CD4-positive, CD25-positive, alpha-beta regulatory T cell (primary cell): ENCODE data around the gene APCDD1L. TPM values are rescaled to one million over a fixed set of nuclear protein-coding genes. Genes with fewer than 3 reads are reported as not detected.

Source experiments
- ATAC-seq, 2 donors: fragments of 150-1000 bp; cut with Tn5 transposase; one replicate each; pipeline ENCODE4 v1.10.0; 2021; ENCODE audit warnings: low read depth in 2 of 2, moderate number of reproducible peaks in 2 of 2, moderate library complexity in 1 of 2
- DNase-seq, 3 donors: peaks; one replicate each; pipeline versions ENCODE4 v3.0.0 to v3.0.0-alpha.2; 2012 to 2022; ENCODE audit warnings: mixed read lengths in 1 of 3
- H3K27ac ChIP-seq: one replicate; pipeline ENCODE4 v1.7.0; 2013; ENCODE audit warnings: mild to moderate bottlenecking, low read length; ENCODE audit not compliant: insufficient read depth, poor library complexity, severe bottlenecking
- H3K27me3 ChIP-seq: one replicate; pipeline ENCODE4 v1.7.0; 2013; ENCODE audit warnings: low read length; ENCODE audit not compliant: control insufficient read depth, insufficient read depth
- H3K36me3 ChIP-seq: one replicate; pipeline ENCODE4 v1.7.0; 2013; ENCODE audit warnings: mild to moderate bottlenecking, low read length, moderate library complexity; ENCODE audit not compliant: control insufficient read depth, insufficient read depth
- H3K4me1 ChIP-seq: 2 replicates; pipeline ENCODE4 v1.7.0; 2013; ENCODE audit warnings: mild to moderate bottlenecking, low read length; ENCODE audit not compliant: insufficient read depth, control insufficient read depth, poor library complexity, severe bottlenecking
- H3K4me3 ChIP-seq: one replicate; pipeline ENCODE4 v1.7.0; 2013; ENCODE audit warnings: low read depth, mild to moderate bottlenecking, low read length, moderate library complexity
- H3K9me3 ChIP-seq, 2 experiments: 1 replicate in 1 of 2; 2 replicates in 1 of 2; pipeline ENCODE4 v1.7.0; 2013; ENCODE audit warnings: low read length in 2 of 2, mild to moderate bottlenecking in 1 of 2, moderate library complexity in 1 of 2; ENCODE audit not compliant: control insufficient read depth in 2 of 2
- H3K27ac Mint-ChIP-seq, 3 donors: one replicate each; pipeline ENCODE4 v1.8.0; 2020 to 2022; ENCODE audit warnings: mild to moderate bottlenecking in 3 of 3, mixed read lengths in 3 of 3, moderate library complexity in 2 of 3
- H3K27me3 Mint-ChIP-seq: one replicate; pipeline ENCODE4 v1.8.0; 2022; ENCODE audit warnings: mild to moderate bottlenecking, mixed read lengths
- H3K36me3 Mint-ChIP-seq: one replicate; pipeline ENCODE4 v1.8.0; 2020; ENCODE audit warnings: mixed read lengths
- H3K4me1 Mint-ChIP-seq, 4 donors: one replicate each; pipeline ENCODE4 v1.8.0; 2020 to 2022; ENCODE audit warnings: mixed read lengths in 4 of 4, mild to moderate bottlenecking in 1 of 4
- H3K4me3 Mint-ChIP-seq, 4 donors: one replicate each; pipeline ENCODE4 v1.8.0; 2020 to 2022; ENCODE audit warnings: mild to moderate bottlenecking in 4 of 4, mixed read lengths in 4 of 4, moderate library complexity in 3 of 4
- H3K9me3 Mint-ChIP-seq, 7 donors: one replicate each; pipeline ENCODE4 v1.8.0; 2020 to 2022; ENCODE audit warnings: mixed read lengths in 7 of 7, mild to moderate bottlenecking in 3 of 7, moderate library complexity in 2 of 7
- polyA plus RNA-seq, 4 donors: library from polyadenylated mRNA; unstranded; fragments of 300-500 nt; fragmentation: Illumina TruSeq; gene quantifications; one replicate each; pipeline ENCODE4 v1.2.3, GENCODE V29; 2021
- total RNA-seq: library from RNA; stranded (reverse); gene quantifications from one replicate; pipeline ENCODE4 v1.2.3, GENCODE V29; 2022

The APCDD1L gene
- not detected for total RNA-seq
- polyA plus RNA-seq: under 1 TPM in 1 of 4 donors, not detected in 3; 0.62 TPM

DNA sequence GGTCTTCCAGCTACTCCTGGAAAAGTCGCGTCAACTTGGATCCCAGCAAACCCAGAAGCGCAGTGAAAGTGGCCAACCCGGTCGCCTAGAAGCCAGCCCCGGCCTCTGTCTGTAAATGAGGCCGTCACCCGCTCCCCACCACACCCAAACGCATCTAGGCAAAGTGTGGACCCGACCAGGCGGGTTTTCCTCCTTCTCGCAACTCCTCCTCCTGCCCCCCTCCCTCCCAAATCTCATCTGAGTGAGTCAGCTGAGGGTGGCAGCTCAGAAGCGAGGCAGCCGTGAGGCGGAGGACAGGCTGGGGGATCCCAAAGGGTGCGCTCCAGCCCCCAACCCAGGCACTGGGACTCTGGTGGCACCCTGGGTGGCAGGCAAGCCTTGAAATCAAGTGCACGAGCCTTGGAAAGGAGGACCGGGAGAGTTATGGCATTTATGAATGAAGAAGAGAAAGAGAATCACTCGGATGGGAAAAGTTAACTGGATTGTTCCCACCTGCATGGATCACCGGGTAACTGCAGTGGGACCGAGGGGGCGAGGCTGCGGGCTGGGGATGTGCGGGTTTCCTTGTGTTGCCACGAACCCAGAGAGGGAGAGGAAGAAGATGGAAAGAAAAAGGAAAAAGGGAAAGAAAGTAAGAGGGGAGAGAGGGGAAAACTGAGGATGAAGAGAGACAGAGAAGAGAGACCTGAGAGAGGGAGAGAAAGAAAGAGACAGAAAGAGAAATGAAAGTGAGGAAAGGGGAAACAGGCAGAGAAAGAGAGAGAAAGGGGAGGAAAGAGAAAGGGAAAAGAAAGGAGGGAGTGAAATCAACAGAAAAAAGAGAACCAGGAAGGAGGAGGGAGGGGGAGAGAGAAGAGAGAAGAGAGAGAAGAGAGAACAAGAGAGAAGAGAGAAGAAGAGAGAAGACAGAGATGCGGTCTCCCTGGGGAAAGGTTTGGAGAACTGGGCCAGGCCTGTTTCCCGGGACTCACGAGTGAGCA lies at the start of gene APCDD1L:
APCDD1L (minus strand) TSS at position 167 of the 980 bp plus-strand sequence. CDS start 692 bp downstream, outside the sequence.
- Histone ChIP-seq H3K36me3 (no peaks in the 10 kb centered on the region), H3K27ac (no peak within 1 kb of the TSS), H3K9me3 (no peaks in the 10 kb centered on the region), H3K4me3 (no peak within 1 kb of the TSS), H3K4me1 (no peaks in the 10 kb centered on the region), H3K27me3 (no peaks in the 10 kb centered on the region)
- H3K4me1 Mint-ChIP-seq: no peaks in the 10 kb centered on the region
- ATAC-seq (no peak), DNase-seq (no peak)
- no peaks in the 10 kb centered on the region for H3K36me3 Mint-ChIP-seq
- H3K4me3 Mint-ChIP-seq: no peak within 1 kb of the TSS
- no peak within 1 kb of the TSS for H3K27ac Mint-ChIP-seq
- H3K9me3 Mint-ChIP-seq: peaks cover 0 to 2% (median 0%) of the 10 kb centered on the region in 7 donors
- peaks cover 32% of the 10 kb centered on the region for H3K27me3 Mint-ChIP-seq

DNA sequence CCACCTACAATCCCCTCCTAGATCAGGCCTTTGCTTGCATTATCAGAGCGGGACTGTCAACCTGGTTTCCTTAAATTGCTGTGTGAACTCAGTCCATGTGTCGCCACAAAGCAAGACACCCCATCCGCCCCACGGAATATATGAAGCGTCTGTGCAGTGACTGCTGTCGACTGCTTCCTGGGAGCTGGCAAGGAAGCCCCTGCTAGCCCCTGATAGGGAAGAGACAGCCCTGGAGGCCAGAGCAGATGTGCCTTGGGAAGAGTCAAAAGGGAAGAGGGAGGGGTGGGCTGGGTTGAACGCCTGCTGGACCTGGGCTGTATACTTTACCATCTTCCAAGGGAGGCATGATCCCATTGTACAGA lies 44.1 kb upstream of the APCDD1L start:
- Mint-ChIP-seq H3K27ac (no peak overlapping the region), H3K4me1 (no peaks in the 10 kb centered on the region)
- ATAC-seq: no peak

DNA sequence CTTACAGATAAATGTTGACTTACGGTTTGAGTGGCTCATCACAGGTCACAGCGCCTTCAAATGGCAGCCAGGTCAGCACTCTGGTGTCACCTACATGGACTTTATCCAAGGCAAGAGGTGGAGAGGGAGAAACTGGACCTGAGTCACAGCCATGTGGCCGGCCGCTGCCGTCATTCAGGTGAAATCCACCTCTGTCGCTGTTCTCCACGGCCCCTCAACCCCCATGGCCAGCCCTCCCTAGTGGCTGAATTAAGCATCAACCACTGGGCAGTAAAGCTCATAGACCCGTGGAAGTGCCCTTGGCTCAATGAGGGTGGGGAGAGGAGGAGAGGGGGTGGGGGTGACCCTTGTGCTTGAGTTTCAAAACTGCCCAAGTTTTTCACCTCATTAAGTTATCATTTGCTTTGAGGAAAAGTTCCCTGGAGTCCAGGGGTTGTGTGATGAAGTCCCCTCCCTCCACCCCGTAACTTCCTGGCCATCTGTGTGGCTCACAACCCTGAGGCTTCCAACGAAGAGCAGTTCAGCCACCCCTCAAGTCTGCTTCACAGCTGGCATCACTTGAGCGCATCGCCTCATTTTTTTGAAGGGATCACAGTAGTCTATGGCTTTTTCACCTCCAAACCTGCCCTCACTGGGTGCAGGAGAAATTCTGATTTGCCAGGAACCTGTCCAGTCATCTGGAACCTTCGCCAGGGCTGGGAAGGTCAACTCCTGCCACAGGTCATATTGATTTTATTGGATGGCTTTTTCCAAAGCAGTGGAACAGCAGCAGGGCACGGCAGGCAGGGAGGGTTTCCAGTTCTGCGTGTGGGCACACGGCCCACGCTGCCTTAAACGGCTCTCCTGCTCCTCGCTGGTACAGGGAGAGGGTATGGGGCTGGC lies 43.5 kb upstream of the APCDD1L start:
- Histone ChIP-seq H3K4me1 (no peaks in the 10 kb centered on the region), H3K9me3 (no peaks in the 10 kb centered on the region), H3K36me3 (no peaks in the 10 kb centered on the region), H3K4me3 (no peak overlapping the region), H3K27me3 (peaks cover 3% of the 10 kb centered on the region), H3K27ac (no peak overlapping the region)
- DNase-seq (no peak), ATAC-seq (no peak)
- H3K4me1 Mint-ChIP-seq: no peaks in the 10 kb centered on the region
- peaks cover 4% of the 10 kb centered on the region for H3K36me3 Mint-ChIP-seq
- H3K27ac Mint-ChIP-seq: no peak overlapping the region
- peaks cover 13% of the 10 kb centered on the region for H3K27me3 Mint-ChIP-seq
- H3K9me3 Mint-ChIP-seq: peaks cover 0 to 1% (median 0%) of the 10 kb centered on the region in 7 donors
- no peak overlapping the region for H3K4me3 Mint-ChIP-seq

More for the DNA sequence above, 44.1 kb upstream of the APCDD1L start:
- Mint-ChIP-seq H3K27me3 (peaks cover 13% of the 10 kb centered on the region), H3K9me3 (peaks cover 0 to 2% (median 0%) of the 10 kb centered on the region in 7 donors), H3K4me3 (no peak overlapping the region), H3K36me3 (peaks cover 4% of the 10 kb centered on the region)
- Histone ChIP-seq H3K27ac (no peak overlapping the region), H3K4me1 (no peaks in the 10 kb centered on the region), H3K27me3 (peaks cover 3% of the 10 kb centered on the region), H3K9me3 (no peaks in the 10 kb centered on the region), H3K36me3 (no peaks in the 10 kb centered on the region), H3K4me3 (no peak overlapping the region)
- no peak for DNase-seq

DNA sequence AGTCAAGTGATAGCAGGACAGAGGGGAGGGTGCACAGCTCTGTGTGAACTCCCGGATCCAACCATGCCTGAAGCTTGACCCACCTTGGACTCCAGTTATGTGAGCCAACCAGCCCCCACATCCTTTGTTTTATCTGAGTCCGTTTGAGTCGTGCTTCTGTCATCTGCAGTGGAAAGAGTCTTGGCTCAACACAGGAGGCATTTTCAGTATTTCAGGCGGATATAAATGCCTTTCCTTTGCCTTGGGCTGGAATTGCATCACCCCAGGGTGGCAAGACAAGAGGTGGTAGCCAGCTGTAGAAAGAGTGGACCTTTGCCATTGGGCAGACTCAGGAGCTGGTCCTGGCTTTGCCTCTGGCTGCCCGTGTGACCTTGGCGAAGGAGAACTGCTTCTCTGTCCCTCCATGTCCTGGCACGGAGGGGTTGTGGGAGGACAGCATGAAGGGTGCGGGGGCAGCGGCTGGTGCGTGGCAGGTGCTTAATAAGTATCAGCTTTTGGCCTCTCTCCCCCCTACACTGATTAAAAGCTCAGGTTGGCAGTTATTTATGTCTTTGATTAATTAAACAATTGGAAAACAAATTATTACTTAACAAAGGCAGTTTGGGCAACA lies 42.6 kb upstream of the APCDD1L start:
- Histone ChIP-seq H3K36me3 (no peaks in the 10 kb centered on the region), H3K4me1 (no peaks in the 10 kb centered on the region), H3K27ac (no peak overlapping the region), H3K27me3 (peaks cover 3% of the 10 kb centered on the region), H3K9me3 (no peaks in the 10 kb centered on the region), H3K4me3 (no peak overlapping the region)
- H3K4me1 Mint-ChIP-seq: no peaks in the 10 kb centered on the region
- no peak overlapping the region for H3K4me3 Mint-ChIP-seq
- ATAC-seq (no peak), DNase-seq (no peak)
- H3K36me3 Mint-ChIP-seq: peaks cover 4% of the 10 kb centered on the region
- H3K27me3 Mint-ChIP-seq: peaks cover 13% of the 10 kb centered on the region
- H3K27ac Mint-ChIP-seq: no peak overlapping the region
- H3K9me3 Mint-ChIP-seq: peaks cover 0 to 1% (median 0%) of the 10 kb centered on the region in 7 donors

DNA sequence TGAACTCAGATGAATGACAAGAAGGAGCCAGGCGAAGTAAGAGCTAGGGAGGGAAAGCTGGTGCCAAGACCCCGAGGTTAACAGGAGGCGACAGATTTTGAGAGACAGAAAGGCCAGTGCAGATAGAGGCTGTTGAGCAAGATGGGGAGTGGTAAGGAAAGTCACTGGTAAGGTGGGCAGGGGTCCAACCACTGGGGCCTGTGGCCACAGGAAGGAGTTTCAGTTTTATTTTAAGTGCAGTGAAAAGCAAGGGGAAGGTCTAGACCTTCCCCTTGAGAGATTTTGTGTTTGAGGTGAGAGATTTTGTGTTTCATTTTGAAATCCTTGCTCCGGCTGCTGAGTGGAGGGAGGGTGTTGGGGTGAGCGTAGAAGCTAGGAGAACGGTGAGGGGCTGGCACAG lies 41.8 kb upstream of the APCDD1L start:
- no peak overlapping the region for H3K4me3 ChIP-seq
- peaks cover 3% of the 10 kb centered on the region for H3K27me3 ChIP-seq
- ATAC-seq (no peak), DNase-seq (no peak)
- Mint-ChIP-seq H3K9me3 (peaks cover 0 to 1% (median 0%) of the 10 kb centered on the region in 7 donors), H3K27me3 (peaks cover 15% of the 10 kb centered on the region), H3K4me1 (no peaks in the 10 kb centered on the region), H3K4me3 (no peak overlapping the region), H3K36me3 (peaks cover 4% of the 10 kb centered on the region), H3K27ac (no peak overlapping the region)
- no peaks in the 10 kb centered on the region for H3K4me1 ChIP-seq
- H3K36me3 ChIP-seq: no peaks in the 10 kb centered on the region
- no peaks in the 10 kb centered on the region for H3K9me3 ChIP-seq
- no peak overlapping the region for H3K27ac ChIP-seq

DNA sequence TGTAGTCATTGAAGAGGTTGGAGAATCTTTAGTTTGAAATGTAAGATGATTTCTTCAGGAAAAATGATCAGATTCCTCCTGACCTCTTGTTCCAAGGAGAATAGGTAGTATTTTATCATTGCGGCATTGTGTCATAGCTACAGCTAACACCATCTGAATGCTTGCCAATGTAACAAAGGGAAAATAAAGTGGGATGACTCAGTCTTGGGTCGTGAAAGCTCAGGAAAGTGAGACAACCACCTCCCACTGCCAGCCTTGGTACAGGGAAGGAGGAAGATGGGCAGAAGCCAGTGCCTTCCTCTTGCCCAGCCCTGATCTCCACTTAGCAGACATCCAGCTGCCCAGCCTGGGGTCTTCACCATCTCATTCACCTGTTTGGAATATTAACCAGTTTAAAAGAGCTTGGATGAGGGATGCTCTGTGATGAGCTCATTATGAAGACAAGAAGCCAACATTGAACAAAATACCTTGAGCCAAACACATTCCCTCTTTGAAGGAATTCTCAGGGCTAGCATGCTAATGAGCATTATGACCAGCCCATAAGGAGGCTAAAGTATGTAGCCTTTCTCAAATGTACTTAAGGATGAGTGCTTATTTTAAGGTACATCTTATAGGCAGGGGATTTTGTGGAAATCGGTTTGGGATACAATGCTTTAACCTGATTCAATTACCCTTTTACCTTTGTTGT lies 40.0 kb upstream of the APCDD1L start:
- Mint-ChIP-seq H3K27ac (no peak overlapping the region), H3K9me3 (peaks cover 0 to 1% (median 0%) of the 10 kb centered on the region in 7 donors), H3K4me3 (no peak overlapping the region), H3K4me1 (no peaks in the 10 kb centered on the region), H3K36me3 (peaks cover 4% of the 10 kb centered on the region), H3K27me3 (peaks cover 22% of the 10 kb centered on the region)
- no peak overlapping the region for H3K4me3 ChIP-seq
- H3K9me3 ChIP-seq: no peaks in the 10 kb centered on the region
- DNase-seq (no peak), ATAC-seq (no peak)
- no peaks in the 10 kb centered on the region for H3K27me3 ChIP-seq
- H3K27ac ChIP-seq: no peak overlapping the region
- H3K4me1 ChIP-seq: no peaks in the 10 kb centered on the region
- H3K36me3 ChIP-seq: no peaks in the 10 kb centered on the region

DNA sequence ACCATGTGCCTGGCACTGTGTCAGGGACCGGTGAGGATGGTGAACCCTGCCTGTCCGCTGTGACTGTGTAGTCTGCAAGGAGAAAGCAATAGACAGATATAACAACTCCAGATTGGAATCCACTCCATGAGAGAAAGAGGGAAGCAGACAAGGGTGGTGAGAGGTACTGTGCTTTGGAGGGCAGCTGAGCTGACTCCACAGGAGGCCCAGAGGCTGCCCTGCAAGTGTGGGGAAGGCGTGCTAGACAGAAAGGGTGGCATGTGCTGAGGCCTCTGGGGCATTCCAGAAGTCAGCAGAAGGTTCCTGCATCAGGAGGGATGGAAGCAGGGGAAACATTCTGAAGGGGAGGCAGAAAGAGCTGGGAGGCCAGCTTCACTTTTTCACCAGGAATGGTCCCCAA lies 39.3 kb upstream of the APCDD1L start:
- no peak overlapping the region for H3K4me3 ChIP-seq
- no peaks in the 10 kb centered on the region for H3K36me3 ChIP-seq
- no peak for DNase-seq
- no peaks in the 10 kb centered on the region for H3K4me1 ChIP-seq
- no peaks in the 10 kb centered on the region for H3K4me1 Mint-ChIP-seq
- ATAC-seq: no peak
- H3K27ac Mint-ChIP-seq: no peak overlapping the region
- no peaks in the 10 kb centered on the region for H3K27me3 ChIP-seq
- H3K36me3 Mint-ChIP-seq: peaks cover 4% of the 10 kb centered on the region
- H3K9me3 Mint-ChIP-seq: peaks cover 0 to 1% (median 0%) of the 10 kb centered on the region in 7 donors
- H3K4me3 Mint-ChIP-seq: no peak overlapping the region
- H3K27ac ChIP-seq: no peak overlapping the region
- no peaks in the 10 kb centered on the region for H3K9me3 ChIP-seq
- peaks cover 29% of the 10 kb centered on the region for H3K27me3 Mint-ChIP-seq
